Kidney epithelial cell (primary cell): ENCODE measurements around the gene FGF12. TPM values are rescaled to one million over a fixed set of nuclear protein-coding genes. Genes with fewer than 3 reads are reported as not detected.

ENCODE experiments used
- DNase-seq: peaks from one replicate; pipeline ENCODE4 v3.0.0-alpha.2; 2010; ENCODE audit warnings: low read depth
- H3K27me3 ChIP-seq: 2 replicates; pipeline ENCODE4 v1.6.0; 2011; ENCODE audit warnings: low read length; ENCODE audit not compliant: control insufficient read depth, insufficient read depth
- H3K36me3 ChIP-seq: 2 replicates; pipeline ENCODE4 v1.5.1; 2011; ENCODE audit warnings: low read length; ENCODE audit not compliant: control insufficient read depth, insufficient read depth
- H3K4me3 ChIP-seq: 2 replicates; pipeline ENCODE4 v1.5.1; 2011; ENCODE audit warnings: low read depth, mild to moderate bottlenecking, control low read depth, low read length
- CTCF ChIP-seq: IDR thresholded peaks from 2 replicates; pipeline ENCODE4 v1.5.1; 2011; ENCODE audit warnings: mild to moderate bottlenecking, moderate library complexity, low read length, control low read depth, inconsistent platforms; ENCODE audit not compliant: insufficient read depth, poor library complexity, severe bottlenecking
- total RNA-seq: library from RNA; depleted of rRNA; stranded (reverse); fragments of >200 nt; gene quantifications from 2 replicates; pipeline ENCODE4 v1.2.3, GENCODE V29; 2015

FGF12 gene
- total RNA-seq, 1 donor from 2014 or later, result 3.2 TPM

GRCh38 chr3:192364316-192364715 lies 363.0 kb downstream of the FGF12 start:
- H3K36me3 ChIP-seq, result no peaks in the 10 kb centered on the region
- H3K4me3 ChIP-seq, result no peak overlapping the region
- TF ChIP-seq CTCF, result no peak
- DNase-seq, result no peak
- no peaks in the 10 kb centered on the region for H3K27me3 ChIP-seq

- Histone ChIP-seq H3K27me3 (no peaks in the 10 kb centered on the region), H3K4me3 (no peak overlapping the region), H3K36me3 (no peaks in the 10 kb centered on the region)
- no peak for DNase-seq
- TF ChIP-seq CTCF, result no peak
Measured at GRCh38 chr3:192354687-192355086, 372.7 kb downstream of the FGF12 start.

- Histone ChIP-seq H3K4me3 (no peak overlapping the region), H3K27me3 (no peaks in the 10 kb centered on the region), H3K36me3 (no peaks in the 10 kb centered on the region)
- no peak for DNase-seq
- TF ChIP-seq CTCF, result no peak
Measured at GRCh38 chr3:192352142-192352541, 375.2 kb downstream of the FGF12 start.

- Histone ChIP-seq H3K27me3 (no peaks in the 10 kb centered on the region), H3K4me3 (no peak overlapping the region), H3K36me3 (no peaks in the 10 kb centered on the region)
- no peak for DNase-seq
- TF ChIP-seq CTCF, result no peak
Measured at GRCh38 chr3:192351441-192351840, 375.9 kb downstream of the FGF12 start.

- TF ChIP-seq CTCF, result no peak
- no peaks in the 10 kb centered on the region for H3K36me3 ChIP-seq
- no peak for DNase-seq
- no peaks in the 10 kb centered on the region for H3K27me3 ChIP-seq
- no peak overlapping the region for H3K4me3 ChIP-seq
Measured at GRCh38 chr3:192340031-192340430, 387.3 kb downstream of the FGF12 start.

GRCh38 chr3:192339214-192339613 lies 388.1 kb downstream of the FGF12 start:
- no peak for DNase-seq
- Histone ChIP-seq H3K36me3 (no peaks in the 10 kb centered on the region), H3K27me3 (no peaks in the 10 kb centered on the region), H3K4me3 (no peak overlapping the region)
- TF ChIP-seq CTCF, result no peak
